Kidney capillary endothelial cell (primary cell): ENCODE measurements around the gene SP2.
"Not testable (repeated sequence)": the region's sequence is repeated elsewhere in the genome, so short reads cannot be mapped to it uniquely, and the experiment has no call there.

Experiments
- DNase-seq: peaks from one replicate; pipeline ENCODE4 v3.0.0-alpha.2; 2018; ENCODE audit warnings: low spot score

The SP2 gene

DNA sequence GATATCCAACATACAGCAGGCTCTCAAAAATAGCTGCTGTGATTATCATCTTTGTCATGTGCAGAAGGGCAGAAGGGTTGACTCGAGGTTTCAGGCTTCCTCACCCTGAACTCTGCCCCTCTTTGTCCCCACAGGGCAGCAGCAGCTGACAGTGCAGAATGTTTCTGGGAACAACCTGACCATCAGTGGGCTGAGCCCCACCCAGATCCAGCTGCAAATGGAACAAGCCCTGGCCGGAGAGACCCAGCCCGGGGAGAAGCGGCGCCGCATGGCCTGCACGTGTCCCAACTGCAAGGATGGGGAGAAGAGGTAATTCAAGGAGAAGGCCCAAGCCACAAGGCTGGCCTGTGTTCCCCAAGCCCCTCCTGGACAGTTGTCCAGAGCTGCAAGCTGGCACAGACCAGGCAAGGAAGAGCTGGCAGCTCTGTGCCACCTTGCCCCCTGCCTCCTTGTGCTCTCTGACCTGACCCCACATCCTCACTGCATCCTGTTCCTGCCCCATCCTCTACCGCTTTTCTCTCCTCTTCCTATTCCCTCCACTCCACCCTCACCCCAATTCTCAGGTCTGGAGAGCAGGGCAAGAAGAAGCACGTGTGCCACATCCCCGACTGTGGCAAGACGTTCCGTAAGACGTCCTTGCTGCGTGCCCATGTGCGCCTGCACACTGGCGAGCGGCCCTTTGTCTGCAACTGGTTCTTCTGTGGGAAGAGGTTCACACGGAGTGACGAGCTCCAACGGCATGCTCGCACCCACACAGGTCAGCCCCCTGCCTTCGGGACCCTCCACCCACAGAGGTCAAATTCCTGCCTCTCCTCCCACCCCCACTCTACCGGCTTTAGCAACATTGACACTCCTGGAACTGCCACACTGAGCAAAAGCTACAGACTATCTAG is 29.0 kb downstream of the SP2 start:
- DNase-seq: no peak

DNA sequence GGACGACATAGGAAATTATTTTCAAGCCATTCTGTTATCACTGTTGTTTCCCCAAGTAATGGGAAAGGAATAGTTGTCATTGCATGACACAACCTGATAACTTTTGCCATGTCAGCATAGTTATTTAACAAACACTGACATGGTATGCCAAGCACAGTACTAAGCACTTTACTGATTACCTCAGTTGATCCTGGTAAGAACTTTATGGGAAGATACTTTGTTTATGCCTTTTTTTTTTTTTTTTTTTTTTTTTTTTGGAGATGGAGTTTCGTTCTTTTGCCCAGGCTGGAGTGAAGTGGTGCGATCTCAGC is 29.6 kb downstream of the SP2 start:
- DNase-seq: no peak

DNA sequence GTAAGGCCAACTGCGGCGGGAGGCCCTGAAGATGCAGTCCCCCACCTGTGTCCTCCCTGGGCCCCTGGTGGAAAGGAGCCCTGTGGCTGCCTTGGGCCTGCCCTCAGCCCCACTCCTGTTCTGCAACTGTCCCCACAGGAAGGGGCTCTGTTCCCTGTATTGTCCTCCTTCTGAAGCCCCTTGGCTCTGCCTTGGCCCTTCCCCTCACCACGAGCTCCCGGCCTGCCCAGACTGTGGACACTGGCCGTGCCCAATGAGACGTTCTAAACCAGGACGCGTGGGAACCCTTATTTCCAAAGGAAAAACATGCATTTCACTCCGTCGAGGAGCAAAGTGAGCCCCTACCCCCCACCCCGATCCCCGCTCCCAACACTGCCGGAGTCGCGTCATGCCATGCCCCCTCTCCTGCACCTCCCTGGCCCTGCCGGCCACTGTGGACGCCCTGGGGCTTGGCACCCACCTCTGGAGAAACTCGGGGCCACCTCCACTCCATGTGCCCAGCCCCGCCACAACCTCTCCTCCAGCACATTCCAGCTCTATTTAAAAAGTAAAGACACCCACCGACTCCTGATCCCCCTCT is 31.9 kb downstream of the SP2 start:
- DNase-seq: no peak

DNA sequence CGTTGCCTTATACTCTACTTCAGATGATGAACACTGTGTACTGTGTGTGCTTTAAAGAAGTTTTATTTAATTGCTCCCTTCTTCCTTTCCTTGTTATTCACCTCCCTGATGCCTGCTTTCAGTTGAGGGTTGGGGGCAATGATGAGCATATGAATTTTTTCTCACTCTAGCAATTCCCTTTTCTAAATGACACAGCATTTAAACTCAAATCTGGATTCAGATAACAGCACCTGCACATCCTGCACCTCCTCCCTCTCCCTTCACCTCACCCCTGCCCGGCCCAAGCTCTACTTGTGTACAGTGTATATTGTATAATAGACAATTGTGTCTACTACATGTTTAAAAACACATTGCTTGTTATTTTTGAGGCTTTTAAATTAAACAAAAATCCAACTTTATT is 32.4 kb downstream of the SP2 start:
- no peak for DNase-seq

DNA sequence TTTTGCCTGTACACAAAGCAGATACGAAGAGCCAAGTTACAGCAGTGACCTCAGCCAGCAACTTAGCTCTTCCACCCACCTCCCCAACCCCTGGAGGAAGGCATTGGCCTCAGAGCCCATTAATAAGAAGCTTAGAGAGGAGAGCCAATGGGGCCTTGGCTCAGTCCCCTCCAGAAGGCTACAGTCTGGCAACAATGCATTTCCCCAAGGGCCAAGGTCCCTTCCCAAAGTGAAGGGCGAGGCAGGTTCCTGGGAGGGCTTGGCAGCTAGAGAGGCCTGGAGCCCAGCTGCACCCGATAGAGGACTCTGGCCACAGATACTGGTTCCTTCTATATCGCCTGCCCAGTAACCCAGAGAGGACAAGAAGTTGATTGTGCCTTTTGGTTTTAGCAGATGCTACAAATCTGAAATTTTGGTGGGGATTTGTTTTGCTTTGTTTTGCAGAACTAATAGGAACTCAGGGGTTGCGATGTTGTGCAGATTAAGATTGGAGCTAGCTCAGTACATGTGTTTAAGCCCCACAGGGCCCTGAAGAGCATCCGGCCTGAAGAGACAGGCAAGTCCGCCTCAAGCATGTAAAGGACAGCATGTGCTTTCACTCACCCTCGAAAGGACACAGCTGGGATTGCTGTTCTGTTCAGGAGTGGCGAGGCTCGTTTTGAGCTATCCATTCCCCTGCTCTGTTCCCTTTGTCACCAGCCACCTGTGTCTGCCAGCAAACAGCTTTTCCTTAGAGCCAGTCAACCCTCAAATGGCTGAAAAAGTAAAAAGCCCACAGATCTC is 33.4 kb downstream of the SP2 start:
- DNase-seq: no peak

DNA sequence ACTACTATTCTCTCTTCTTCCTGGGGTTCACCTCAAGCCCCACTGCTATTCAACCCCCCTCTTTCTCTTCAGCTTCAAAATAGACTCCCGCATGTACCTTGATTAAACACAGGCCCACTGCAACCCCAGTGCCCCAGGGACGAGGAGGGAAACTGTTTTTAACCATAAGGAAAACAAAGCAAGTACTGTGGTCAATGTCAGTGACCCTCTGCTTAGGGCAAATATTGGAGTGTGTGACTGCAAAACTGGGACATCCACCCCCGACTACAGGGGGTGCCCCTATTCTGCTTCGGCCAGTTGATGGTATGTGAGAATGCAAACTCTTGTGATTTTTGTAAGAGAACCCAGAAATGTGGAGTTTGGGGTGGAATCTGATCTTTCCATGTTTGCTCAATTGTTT is 35.8 kb downstream of the SP2 start:
- DNase-seq: no peak

DNA sequence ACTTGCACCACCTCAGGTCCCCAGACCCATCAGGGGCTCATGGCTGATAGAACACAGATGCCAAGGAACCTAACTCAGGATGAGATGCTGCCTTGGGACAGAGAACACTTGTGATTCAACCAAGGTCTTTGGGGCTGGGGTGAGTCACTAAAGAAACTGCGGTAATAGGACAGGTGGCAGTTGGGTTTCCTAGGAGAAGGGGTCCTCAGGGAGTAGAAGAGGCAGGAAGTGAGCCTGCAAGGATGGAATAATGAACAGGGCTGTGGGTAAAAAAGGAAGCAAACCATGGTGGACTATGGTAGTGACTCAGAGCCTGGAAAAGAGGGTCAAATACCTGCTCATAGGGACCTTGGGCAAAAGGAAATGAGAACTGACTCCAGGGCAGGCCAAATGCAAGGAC is 38.8 kb downstream of the SP2 start:
- no peak for DNase-seq

DNA sequence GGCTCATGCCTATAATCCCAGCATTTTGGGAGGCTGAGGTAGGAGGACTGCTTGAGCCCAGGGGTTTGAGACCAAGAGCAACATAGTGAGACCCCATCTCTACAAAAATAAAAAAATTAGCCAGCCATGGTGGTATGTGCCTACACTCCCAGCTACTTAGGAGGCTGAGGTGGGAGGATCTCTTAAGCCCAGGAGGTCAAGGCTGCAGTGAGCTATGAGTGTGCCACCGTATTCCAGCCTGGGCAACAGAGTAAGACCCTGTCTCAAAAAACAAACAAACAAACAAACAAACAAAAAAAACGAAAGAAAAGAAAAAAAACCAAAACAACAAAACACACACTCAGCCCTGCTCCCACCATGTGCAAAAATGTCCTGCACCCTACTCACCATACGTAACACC is 39.4 kb downstream of the SP2 start:
- DNase-seq: not testable (repeated sequence)

DNA sequence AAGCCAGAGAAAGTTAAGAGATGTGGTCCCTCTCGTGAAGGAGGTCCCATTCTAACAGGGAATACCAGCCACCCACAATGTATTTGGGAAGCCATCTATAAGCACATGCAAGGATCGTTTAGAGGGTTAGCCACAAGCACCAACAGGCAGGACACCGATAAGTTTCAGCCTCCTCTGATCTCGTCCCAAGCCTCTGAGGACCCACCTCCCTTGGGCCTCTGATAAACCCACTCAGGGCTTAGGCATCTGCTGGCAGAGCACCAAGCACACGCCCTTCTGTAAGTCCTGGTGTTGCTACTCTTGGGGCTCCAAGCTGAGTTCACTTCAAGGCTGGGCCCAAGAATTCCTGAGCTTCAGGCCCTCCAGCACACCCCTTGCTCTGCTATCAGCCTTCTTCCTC is 39.9 kb downstream of the SP2 start:
- DNase-seq: no peak

DNA sequence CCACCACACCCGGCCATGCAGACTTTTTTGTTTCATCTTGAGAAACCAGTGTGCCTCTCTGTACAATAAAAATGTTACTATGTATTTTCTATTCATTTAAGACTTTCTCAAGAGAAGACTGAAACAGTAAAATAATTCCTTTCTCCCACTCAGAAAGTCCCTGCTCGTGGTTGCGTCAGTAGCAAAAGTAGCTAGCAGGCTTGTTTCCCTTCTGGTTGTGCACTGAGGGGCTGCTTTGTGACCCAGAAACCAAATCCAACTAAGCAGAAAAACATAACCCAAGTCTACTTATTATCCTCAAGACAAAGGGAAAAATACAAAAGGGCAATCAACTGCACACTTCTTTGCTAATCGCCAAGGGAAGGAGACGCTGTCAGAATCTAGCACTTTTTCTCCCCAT is 41.9 kb downstream of the SP2 start:
- no peak for DNase-seq

DNA sequence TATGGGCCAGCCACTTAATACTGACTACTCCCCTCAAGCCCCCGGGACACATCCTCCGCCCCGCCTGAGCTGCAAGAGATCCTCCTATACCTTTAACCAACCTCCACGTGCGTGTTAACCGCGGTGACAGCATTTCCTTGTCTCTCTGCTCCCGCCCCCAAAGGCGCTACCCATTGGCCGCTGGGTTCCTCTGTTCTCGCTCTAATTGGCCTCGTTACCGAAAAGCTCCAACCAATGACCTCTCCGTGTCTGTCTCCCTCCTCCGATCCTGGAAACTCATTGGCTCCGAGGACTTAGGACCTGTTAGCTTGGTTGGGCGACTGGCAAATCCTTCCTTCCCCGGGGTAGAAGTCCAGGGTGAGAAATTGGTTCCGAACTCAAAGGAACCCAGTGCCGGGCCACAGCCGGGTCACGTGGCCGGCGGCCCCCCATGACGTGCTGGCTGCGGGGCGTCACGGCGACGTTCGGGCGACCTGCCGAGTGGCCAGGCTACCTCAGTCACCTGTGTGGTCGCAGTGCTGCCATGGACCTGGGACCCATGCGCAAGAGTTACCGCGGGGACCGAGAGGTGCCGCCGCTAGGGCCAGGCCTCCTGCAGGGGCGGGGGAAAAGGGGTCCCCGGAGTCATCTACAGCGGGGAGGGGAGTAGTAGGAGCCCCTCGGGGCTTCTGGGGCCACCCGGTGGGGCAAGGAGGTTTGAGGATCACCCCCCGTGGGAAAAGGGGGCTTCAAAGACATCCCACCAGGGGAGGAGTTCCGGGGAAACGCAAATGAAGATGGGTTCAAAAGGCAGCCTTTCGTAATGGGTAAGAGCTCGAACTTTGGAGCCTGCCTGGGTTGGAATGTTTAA is 45.4 kb downstream of the SP2 start, which contains the start of gene PNPO:
PNPO (plus strand) TSS at position 326 of the 850 bp plus-strand sequence; CDS start at position 431, 105 bp downstream.
- peak; percentile 95 for DNase-seq

DNA sequence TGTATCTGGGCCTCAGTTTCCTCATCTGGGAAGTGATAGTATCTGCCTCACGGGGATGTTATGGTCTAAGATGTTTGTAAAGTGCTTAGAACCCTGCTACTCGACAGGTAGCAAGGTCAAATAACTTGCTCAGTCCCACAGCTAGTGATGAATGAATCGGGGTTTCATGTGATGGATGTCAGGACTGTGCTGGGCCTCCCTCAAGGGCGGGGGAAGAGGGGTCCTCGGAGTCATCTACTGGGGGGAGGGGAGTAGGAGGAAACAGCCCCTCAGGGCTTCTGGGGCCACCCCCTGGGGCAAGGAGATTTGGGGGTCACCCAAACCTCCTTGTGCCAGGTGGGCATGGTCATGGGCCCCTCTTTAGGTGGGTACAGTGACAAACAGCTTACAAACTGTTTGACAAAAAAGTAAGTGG is 46.1 kb downstream of the SP2 start:
- no peak for DNase-seq

DNA sequence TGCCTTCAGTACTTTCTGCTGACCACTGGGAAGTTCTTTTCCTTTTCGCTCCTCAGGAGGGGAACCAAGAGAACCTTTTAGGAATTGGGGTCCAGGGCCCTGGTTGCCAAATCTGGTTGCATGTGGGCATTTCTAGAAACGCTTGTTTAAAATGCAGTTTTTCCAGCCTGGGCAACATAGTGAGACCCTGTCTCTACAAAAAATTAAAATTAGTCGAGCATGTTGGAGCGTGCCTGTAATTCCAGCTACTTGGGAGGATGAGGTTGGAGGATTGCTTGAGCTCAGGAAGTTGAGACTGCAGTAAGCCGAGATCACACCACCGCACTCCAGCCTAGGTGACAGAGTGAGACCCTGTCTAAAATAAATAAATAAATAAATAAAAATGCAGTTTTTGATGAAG is 46.5 kb downstream of the SP2 start:
- DNase-seq: no peak

DNA sequence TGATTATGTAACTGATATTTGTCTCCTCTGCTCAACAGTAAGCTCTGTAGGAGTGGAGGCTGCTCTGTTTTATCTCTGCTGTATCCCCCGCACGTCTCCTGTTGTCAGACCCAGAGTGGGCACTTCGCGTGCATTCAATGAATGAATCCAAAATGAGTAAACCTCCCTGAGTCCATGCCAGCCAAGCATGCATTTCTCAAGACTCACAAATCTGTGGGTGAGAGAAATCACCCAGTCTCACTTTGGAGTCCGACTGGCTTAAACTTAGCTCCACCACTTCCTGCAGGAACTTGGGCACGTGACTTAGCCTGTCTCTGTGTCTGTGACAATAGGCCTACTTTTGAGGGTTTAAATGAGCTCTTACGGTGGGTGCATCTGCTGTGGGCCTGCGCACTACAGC is 49.0 kb downstream of the SP2 start:
- no peak for DNase-seq

DNA sequence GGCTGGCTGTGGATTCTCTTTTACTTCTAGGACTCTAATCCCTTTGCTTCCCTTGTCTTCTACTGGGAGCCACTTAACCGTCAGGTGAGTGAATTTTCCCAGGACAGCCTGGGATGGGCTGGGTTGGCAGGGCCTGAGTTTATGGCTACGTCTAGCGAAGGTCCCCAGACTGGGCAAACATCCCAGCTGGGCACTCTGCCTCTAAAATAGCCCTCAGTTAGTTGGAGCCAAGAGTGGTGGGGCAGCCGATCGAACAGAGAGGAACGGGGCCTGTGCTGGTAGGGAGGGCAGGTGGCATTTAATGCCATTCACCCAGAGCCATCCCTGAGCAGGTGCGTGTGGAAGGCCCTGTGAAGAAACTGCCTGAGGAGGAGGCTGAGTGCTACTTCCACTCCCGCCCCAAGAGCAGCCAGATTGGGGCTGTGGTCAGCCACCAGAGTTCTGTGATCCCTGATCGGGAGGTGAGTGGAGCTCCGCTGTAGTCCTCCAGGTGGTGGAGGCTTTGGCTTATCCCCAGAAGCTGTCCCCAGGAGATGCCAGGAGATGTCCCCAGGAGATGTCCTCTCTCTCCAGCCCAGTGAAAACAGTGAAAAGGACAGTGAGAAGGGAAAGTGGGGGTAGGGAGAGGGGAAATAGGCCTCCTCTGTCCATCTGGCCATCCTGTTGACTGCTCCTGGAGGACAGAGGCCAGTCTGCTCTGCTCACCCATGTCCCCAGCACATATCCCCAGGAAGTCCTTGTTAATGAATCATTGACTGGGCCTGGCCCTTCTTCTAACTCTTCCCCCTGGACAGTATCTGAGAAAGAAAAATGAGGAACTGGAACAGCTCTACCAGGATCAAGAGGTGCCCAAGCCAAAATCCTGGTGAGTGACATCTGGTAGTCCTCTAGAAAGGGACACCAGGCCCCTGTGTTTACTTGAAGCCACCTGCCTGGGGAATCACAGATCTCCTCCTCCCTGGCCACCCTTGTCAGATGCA is 49.8 kb downstream of the SP2 start:
- DNase-seq: no peak

DNA sequence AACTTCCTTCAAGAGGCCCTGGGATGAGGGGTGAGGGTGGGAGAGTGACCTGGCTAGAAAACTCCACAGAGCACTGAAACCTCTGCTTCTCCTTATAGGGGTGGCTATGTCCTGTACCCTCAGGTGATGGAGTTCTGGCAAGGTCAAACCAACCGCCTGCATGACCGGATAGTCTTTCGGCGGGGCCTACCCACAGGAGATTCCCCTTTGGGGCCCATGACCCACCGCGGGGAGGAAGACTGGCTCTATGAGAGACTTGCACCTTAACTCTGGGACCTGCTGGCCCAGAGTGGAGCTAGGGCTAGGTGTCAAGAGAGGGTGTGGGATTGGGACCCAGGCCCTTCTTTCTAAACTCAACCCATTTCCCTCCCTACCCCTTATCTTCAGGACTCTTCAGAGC is 50.5 kb downstream of the SP2 start:
- no peak for DNase-seq

DNA sequence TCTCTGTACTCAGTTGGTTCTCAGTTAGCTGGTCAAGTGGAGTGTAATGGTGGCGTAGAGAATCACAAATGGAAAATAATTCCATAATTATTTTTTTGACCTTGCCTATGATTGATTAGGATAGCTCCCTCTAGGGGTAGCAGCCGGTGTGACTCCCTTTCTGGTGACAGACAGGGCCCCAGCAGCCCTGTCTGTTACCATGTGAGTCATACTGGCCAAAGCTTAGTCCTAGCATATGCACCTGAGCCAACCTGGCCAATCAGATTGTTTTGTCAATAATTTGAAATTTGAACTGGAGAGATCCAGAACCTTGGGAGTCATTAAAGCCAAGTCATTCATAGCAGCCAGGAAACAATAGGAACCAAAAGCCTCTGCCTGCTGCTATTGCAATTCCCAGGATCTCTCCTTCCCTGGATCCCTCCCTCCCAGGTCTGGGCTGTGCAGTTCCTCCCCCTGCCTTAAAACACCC is 50.9 kb downstream of the SP2 start:
- peak; percentile 85 for DNase-seq

DNA sequence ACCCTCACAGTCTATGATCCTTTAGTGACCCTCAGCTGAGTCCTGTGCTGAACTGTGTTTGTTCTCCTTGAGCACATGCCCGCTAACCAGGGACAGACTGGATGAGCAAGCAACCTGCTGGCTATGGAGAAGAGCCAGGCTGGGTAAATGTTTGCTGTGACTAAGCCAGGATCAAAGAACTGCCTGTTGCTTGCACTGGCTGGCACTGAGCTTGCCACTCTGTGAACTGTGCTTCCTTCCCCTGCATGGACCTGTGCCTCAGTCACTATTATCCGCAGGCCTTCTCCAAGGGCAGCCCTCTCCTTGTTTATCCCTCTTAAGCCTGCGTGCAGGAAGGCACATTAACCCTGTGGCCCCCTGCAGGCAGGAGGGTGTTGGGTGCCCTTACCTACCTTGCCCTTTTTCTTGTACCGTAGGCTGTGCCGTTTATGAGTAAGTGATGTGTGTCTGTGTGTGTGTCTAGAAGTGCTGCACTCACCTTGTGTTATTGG is 52.7 kb downstream of the SP2 start:
- DNase-seq: no peak

DNA sequence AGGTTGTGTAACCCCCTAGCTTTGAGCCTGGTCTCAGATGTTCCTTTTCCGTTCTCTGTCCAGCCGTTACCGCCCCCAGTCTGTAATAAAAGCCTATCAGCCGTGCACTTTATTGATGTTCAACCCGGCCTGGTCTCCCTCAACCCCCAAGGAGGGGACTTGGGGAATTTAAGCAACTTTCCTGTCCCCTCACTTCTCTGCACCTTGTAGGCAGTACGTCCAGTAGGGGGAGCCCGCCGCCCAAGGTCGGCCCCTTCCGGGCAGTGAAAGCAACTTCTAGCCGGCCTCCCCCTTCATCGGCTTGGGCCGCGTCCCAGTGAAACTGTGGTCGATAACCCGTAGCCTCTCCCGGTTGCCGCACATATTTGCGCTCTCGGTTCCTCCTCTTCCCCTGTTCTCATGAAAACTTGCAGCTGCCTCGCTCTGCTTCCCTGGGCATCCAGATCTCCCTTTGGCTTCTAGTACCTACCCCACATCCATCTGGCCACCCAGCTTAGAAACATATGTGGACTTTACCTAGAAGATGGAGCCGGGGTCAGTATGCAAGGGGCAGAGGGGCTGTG is 53.2 kb downstream of the SP2 start:
- peak; percentile 61 for DNase-seq

DNA sequence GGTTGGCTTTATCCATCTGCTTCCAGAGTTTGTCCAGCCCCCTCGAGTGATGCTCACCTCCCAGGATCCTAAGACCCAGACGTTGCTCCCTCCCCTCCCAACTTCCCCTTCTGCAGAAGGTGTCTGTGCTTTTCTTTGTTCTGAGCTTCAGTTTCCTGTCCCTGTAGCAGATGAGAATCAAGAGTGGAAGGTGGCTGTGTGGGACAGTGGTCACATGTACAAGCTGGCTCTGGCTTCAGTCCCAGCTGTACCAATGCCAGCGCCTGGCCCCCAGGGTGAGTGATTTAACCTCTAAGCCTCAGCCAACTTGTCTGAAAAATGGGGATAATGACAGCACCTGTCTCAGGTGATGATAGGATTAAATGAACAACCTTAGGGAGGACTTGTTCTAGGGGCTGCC is 53.9 kb downstream of the SP2 start:
- no peak for DNase-seq
